RWPE2 (cell line): ENCODE measurements around the gene PNPLA1.

Source experiments
- ATAC-seq: fragments of 200-7000 bp; cut with Tn5 transposase; 3 replicates; pipeline ENCODE4 v1.9.1; 2021; ENCODE audit warnings: low read depth
- DNase-seq: peaks from one replicate; pipeline ENCODE4 v3.0.0-alpha.2; 2020; ENCODE audit warnings: low spot score
- H3K27ac ChIP-seq: fragments of 450-650 bp; 2 replicates; pipeline ENCODE4 v1.5.1; 2017; ENCODE audit warnings: mild to moderate bottlenecking; ENCODE audit not compliant: poor library complexity, severe bottlenecking
- H3K27me3 ChIP-seq: fragments of 250-450 bp; sonication (Bioruptor Pico); 2 replicates; pipeline ENCODE4 v1.5.1; 2021; ENCODE audit warnings: mild to moderate bottlenecking, moderate library complexity; ENCODE audit not compliant: insufficient read depth, poor library complexity, severe bottlenecking
- H3K36me3 ChIP-seq: fragments of 250-450 bp; sonication (Bioruptor Pico); 2 replicates; pipeline ENCODE4 v1.5.1; 2020; ENCODE audit warnings: low read depth, mild to moderate bottlenecking, moderate library complexity
- H3K4me1 ChIP-seq: fragments of 250-450 bp; sonication (Bioruptor Pico); 2 replicates; pipeline ENCODE4 v1.5.1; 2021; ENCODE audit warnings: mild to moderate bottlenecking, moderate library complexity; ENCODE audit not compliant: insufficient read depth, poor library complexity, severe bottlenecking
- H3K4me3 ChIP-seq: fragments of 250-450 bp; sonication (Bioruptor Pico); 2 replicates; pipeline ENCODE4 v1.5.1; 2021; ENCODE audit warnings: mild to moderate bottlenecking, moderate library complexity; ENCODE audit not compliant: severe bottlenecking
- H3K9me3 ChIP-seq: fragments of 250-450 bp; sonication (Bioruptor Pico); 2 replicates; pipeline ENCODE4 v1.5.1; 2021; ENCODE audit warnings: mild to moderate bottlenecking, moderate library complexity; ENCODE audit not compliant: severe bottlenecking
- TF ChIP-seq, protein P1 (sequence below): fragments of 450-650 bp; IDR thresholded peaks from one replicate; pipeline ENCODE4 v1.5.1; 2017; ENCODE audit warnings: mild to moderate bottlenecking, moderate library complexity; ENCODE audit not compliant: poor library complexity, severe bottlenecking

PNPLA1 gene

DNA sequence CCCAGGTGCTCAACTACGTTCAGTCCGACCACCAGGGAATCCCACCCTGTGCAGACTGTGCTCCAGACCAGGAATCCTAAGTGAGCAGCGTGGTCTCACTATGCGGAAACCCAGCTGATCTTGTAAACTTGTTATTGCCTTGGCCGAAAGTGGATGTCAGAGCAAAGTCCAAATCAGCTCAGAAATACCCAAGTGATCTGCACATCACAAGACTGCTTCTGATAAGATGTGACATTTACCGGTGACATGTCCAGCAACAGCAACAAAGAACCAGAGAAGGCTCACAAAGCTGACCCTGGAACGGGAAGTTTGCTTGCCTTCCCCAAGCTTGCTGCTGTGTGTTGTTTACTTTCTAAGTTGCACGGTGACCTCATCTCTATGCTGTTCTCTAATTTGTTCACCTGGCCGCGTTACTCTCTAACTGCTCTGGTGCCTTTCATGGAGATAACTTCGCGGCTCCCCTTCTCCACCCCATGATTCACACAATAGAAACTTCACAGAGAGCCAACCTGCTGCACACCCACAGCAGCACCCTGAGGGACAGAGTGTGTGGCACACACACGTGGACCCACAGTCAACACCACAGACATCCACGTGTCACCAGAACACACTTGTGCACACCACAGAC lies 65.1 kb downstream of the PNPLA1 start:
- TF ChIP-seq, protein P1, sequence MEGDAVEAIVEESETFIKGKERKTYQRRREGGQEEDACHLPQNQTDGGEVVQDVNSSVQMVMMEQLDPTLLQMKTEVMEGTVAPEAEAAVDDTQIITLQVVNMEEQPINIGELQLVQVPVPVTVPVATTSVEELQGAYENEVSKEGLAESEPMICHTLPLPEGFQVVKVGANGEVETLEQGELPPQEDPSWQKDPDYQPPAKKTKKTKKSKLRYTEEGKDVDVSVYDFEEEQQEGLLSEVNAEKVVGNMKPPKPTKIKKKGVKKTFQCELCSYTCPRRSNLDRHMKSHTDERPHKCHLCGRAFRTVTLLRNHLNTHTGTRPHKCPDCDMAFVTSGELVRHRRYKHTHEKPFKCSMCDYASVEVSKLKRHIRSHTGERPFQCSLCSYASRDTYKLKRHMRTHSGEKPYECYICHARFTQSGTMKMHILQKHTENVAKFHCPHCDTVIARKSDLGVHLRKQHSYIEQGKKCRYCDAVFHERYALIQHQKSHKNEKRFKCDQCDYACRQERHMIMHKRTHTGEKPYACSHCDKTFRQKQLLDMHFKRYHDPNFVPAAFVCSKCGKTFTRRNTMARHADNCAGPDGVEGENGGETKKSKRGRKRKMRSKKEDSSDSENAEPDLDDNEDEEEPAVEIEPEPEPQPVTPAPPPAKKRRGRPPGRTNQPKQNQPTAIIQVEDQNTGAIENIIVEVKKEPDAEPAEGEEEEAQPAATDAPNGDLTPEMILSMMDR, result no peak
- DNase-seq, result no peak
- ATAC-seq, result no peak

DNA sequence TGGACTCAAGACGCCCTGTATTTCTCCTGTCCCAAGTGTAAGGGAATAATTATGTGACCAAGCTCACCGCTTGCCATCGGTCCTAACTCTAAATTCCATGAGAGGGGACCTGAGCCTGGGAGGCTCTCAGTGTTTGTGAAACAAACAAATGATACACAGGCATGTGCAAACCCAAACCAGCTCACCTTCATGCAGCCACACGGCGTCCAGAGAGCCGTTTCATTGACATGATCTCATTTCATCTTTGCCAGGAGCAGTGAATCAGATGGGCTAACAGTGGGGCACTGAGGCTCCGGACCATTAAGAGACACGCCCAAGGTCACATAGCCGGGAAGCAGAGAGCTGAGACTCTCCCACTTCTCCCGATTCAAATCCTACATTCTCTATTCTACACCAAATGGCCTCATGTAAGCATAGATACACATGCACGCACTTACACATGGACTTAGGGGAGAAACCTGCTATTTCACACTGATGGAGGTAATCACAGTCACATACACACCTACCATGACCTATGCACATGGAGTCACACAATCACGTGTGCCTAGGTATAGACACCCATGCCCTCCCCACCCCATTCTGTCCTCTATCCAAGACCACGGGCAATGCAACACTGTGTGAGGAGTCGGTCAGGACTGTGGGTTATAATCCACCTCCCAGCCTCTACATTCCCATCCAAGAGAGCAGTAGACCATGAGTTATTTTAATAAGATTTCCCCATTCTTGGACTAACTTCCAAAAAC lies 65.8 kb downstream of the PNPLA1 start:
- Histone ChIP-seq H3K27me3 (peaks cover 12% of the 10 kb centered on the region), H3K27ac (no peak overlapping the region), H3K36me3 (no peaks in the 10 kb centered on the region), H3K4me3 (no peak overlapping the region), H3K9me3 (no peaks in the 10 kb centered on the region), H3K4me1 (no peaks in the 10 kb centered on the region)
- no peak for ATAC-seq
- DNase-seq, result no peak
- TF ChIP-seq, protein P1, result no peak

More for the DNA sequence above, 65.1 kb downstream of the PNPLA1 start:
- peaks cover 8% of the 10 kb centered on the region for H3K27me3 ChIP-seq
- H3K4me3 ChIP-seq, result no peak overlapping the region
- H3K27ac ChIP-seq, result no peak overlapping the region
- H3K4me1 ChIP-seq, result no peaks in the 10 kb centered on the region
- no peaks in the 10 kb centered on the region for H3K36me3 ChIP-seq
- H3K9me3 ChIP-seq, result no peaks in the 10 kb centered on the region

DNA sequence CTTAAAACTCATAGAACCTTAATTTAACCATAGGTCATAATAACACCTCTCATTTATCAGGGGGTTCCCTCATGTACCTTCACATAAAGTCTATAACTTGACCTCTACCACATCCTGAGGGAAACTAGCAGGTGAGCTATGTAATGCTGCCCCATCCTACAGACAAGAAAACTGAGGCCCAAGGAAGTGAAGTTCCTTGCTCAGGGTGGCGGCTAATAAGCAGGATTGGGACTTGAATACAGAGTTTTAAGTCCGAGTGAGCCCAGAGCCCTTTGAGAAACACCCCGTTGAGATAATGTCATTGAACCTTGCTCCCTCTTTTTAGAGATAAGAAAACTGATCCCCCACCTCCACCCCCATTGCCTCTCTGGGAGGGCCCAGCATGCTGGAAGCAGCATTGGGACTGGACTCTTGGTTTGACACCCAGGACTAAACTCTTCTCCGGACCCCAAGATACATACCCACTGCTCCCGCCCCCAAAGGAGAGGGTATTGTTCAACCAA lies 66.4 kb downstream of the PNPLA1 start:
- Histone ChIP-seq H3K27me3 (peaks cover 15% of the 10 kb centered on the region), H3K4me3 (no peak overlapping the region), H3K9me3 (no peaks in the 10 kb centered on the region), H3K36me3 (no peaks in the 10 kb centered on the region), H3K27ac (no peak overlapping the region), H3K4me1 (no peaks in the 10 kb centered on the region)
- no peak for ATAC-seq
- TF ChIP-seq, protein P1, result no peak
- DNase-seq, result no peak

DNA sequence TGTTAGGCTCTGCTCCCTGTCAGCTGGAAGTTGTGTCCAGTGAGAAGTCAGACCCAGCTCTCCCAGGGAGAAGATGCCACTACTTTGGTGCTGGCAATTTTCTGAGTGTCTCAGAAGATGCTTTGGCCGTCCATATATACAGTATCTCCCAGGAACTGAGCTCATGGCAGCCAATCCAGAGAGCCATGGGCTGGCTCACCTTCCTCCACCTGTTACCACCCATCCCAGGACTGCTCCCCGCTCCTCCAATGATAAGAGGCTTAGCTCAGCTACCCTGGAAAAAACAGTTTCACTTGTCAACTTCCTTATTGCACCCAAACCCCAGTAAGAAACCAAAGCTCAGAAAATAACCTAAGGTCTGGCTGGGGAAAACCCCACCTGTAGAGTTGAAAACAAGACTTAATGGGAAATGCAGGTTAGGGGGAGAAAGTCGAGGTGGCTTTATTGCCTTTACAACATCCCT lies 67.0 kb downstream of the PNPLA1 start, which contains the start of gene BNIP5:
Gene BNIP5 (minus strand): TSS at position 110 of the 463 bp plus-strand sequence. CDS start 6,198 bp downstream, outside the sequence.
- no peaks in the 10 kb centered on the region for H3K4me1 ChIP-seq
- no peak within 1 kb of the TSS for H3K4me3 ChIP-seq
- no peak within 1 kb of the TSS for H3K27ac ChIP-seq
- no peaks in the 10 kb centered on the region for H3K9me3 ChIP-seq
- TF ChIP-seq, protein P1, result no peak
- ATAC-seq (no peak), DNase-seq (no peak)
- H3K27me3 ChIP-seq, result peaks cover 15% of the 10 kb centered on the region
- no peaks in the 10 kb centered on the region for H3K36me3 ChIP-seq
